Ovary (tissue), 9 donors: ENCODE measurements around the gene CTSK. TPM values are rescaled to one million over a fixed set of nuclear protein-coding genes. Genes with fewer than 3 reads are reported as not detected.

Experiments
- DNase-seq, 5 donors: peaks; one replicate each; pipeline ENCODE4 v3.0.0-alpha.2; 2019 to 2020
- H3K27ac ChIP-seq, 2 donors: fragments of 200-600 bp; one replicate each; pipeline versions ENCODE4 v1.5.1 to v1.8.0; 2019 to 2022
- H3K27me3 ChIP-seq: fragments of 200-600 bp; one replicate; pipeline ENCODE4 v1.8.0; 2022
- H3K36me3 ChIP-seq: fragments of 200-600 bp; sonication (generic); one replicate; pipeline ENCODE4 v1.5.1; 2019
- H3K4me1 ChIP-seq: one replicate; pipeline ENCODE4 v1.8.1; 2013; ENCODE audit warnings: mild to moderate bottlenecking, moderate library complexity; ENCODE audit not compliant: insufficient read depth
- H3K4me3 ChIP-seq: fragments of 200-600 bp; sonication (generic); one replicate; pipeline ENCODE4 v1.5.1; 2017
- H3K9me3 ChIP-seq, 2 donors: fragments of 200-600 bp in 1 of 2; sonication (generic) in 1 of 2; one replicate each; pipeline versions ENCODE4 v1.5.1 to v1.8.1; 2013 to 2019; ENCODE audit warnings: mild to moderate bottlenecking in 1 of 2, moderate library complexity in 1 of 2
- EP300 ChIP-seq: sonication (generic); formaldehyde crosslinking; IDR thresholded peaks from one replicate; pipeline ENCODE4 v1.6.1; 2017; ENCODE audit warnings: antibody characterized with exemption
- POLR2A ChIP-seq: fragments of 450-650 bp; IDR thresholded peaks from one replicate; pipeline ENCODE4 v1.6.1; 2017; ENCODE audit warnings: antibody characterized with exemption, mild to moderate bottlenecking, moderate library complexity
- WGBS, 3 donors: extraction: QIAGEN DNeasy Blood & Tissue Kit in 1 of 3; methylation state at CpG; one replicate each; pipeline versions ENCODE4 v1.1.5 to v1.1.7; 2013 to 2017; 5-methylcytosine and 5-hydroxymethylcytosine counted together
- intact Hi-C, 4 donors: fragments of 100-400 bp; cut with DNase I; formaldehyde crosslinking; loops; one replicate each; pipeline versions ENCODE4 v1.11.0 to v1.15.1; 2022 to 2023
- polyA plus RNA-seq, 2 donors: library from polyadenylated mRNA; stranded (reverse); fragments of 200-250 nt in 1 of 2; fragments of 350-450 nt in 1 of 2; fragmentation: Illumina TruSeq in 1 of 2; extraction: RNeasy Lipid Tissue Mini Kit (QIAGEN cat#74804) in 1 of 2; gene quantifications; one replicate each; pipeline ENCODE4 v1.2.3, GENCODE V29; 2013 to 2014
- total RNA-seq, 7 donors: library from RNA; depleted of rRNA in 2 of 7; stranded (reverse); fragments of >200 nt in 2 of 7; fragmentation: NEBNext Ultra II Directional in 3 of 7; extraction: Animal tissue kit (Norgen Biotek cat#: 25700) in 3 of 7; gene quantifications; one replicate each; pipeline versions ENCODE4 v1.1.0 to v1.2.4, GENCODE V29; 2016 to 2023
- TF ChIP-seq, protein P1 (sequence below), 3 donors: fragments of 450-650 bp in 2 of 3; fragments of 200-600 bp in 1 of 3; IDR thresholded peaks; one replicate each; pipeline versions ENCODE4 v1.5.1 to v1.8.0; 2016 to 2022; ENCODE audit warnings: antibody characterized with exemption in 3 of 3, mild to moderate bottlenecking in 1 of 3
- donor health status: DM: no; HTN: no; CAD: no; lungs with moderate emphysema.
- donor health status: DM: no; HTN: no; CAD: no.
- donor health status: Bipolar disorder and iron deficiency.
- donor health status: DM: yes; HTN: yes; CAD: no.
- donor health status: DM: no; HTN: no; CAD: no.
- donor health status: DM: yes; HTN: yes; CAD: no.

Gene CTSK
- total and polyA plus RNA-seq, 9 donors, result 35.6 to 254 (median 80.3) TPM

- H3K4me3 ChIP-seq, result no peak overlapping the region
- TF ChIP-seq POLR2A, result no peak
- TF ChIP-seq EP300, result no peak
- TF ChIP-seq, protein P1, sequence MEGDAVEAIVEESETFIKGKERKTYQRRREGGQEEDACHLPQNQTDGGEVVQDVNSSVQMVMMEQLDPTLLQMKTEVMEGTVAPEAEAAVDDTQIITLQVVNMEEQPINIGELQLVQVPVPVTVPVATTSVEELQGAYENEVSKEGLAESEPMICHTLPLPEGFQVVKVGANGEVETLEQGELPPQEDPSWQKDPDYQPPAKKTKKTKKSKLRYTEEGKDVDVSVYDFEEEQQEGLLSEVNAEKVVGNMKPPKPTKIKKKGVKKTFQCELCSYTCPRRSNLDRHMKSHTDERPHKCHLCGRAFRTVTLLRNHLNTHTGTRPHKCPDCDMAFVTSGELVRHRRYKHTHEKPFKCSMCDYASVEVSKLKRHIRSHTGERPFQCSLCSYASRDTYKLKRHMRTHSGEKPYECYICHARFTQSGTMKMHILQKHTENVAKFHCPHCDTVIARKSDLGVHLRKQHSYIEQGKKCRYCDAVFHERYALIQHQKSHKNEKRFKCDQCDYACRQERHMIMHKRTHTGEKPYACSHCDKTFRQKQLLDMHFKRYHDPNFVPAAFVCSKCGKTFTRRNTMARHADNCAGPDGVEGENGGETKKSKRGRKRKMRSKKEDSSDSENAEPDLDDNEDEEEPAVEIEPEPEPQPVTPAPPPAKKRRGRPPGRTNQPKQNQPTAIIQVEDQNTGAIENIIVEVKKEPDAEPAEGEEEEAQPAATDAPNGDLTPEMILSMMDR (IDR thresholded peaks at IDR 0.05), result no peak
- DNase-seq, result no peak
- H3K9me3 ChIP-seq, result no peaks in the 10 kb centered on the region
- H3K4me1 ChIP-seq, result peaks cover 1% of the 10 kb centered on the region
- intact Hi-C loops, result no loop called here
- H3K27ac ChIP-seq, result no peak overlapping the region
- no peaks in the 10 kb centered on the region for H3K36me3 ChIP-seq
- H3K27me3 ChIP-seq, result no peaks in the 10 kb centered on the region
- 96 to 100% (median 97%) methylated on average over 1 of the region's 1 CpG for WGBS, 3 donors
These were observed 24.5 kb upstream of the CTSK start for GRCh38 chr1:150832597-150832996.

GRCh38 chr1:150829751-150830150 is 21.7 kb upstream of the CTSK start:
- H3K4me1 ChIP-seq, result no peaks in the 10 kb centered on the region
- WGBS, 3 donors, result 88 to 90% (median 89%) methylated on average over 7 of the region's 7 CpGs
- H3K36me3 ChIP-seq, result no peaks in the 10 kb centered on the region
- no peaks in the 10 kb centered on the region for H3K9me3 ChIP-seq
- no peaks in the 10 kb centered on the region for H3K27me3 ChIP-seq
- H3K4me3 ChIP-seq, result no peak overlapping the region
- TF ChIP-seq EP300, result no peak
- H3K27ac ChIP-seq, result no peak overlapping the region
- intact Hi-C loops, result no loop called here
- no peak for DNase-seq

DNA sequence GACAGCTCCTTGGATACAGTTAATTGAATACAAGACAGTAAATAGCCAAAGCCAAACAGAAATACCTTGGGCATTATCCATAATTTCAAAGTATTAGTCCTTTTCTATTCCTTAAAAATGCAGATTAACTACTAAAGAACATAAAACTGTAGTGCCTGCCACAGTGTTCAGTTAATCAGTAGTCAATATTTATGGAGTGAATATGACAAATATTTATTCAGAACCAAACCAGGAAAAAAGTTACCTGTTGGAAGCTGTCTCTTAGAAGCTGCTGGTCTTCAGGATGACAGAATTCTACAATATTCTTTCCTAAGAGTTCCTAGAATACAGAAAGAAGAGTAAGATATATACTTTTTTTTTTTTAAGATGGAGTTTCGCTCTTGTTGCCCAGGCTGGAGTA is 18.2 kb upstream of the CTSK start:
- no peak overlapping the region for H3K4me3 ChIP-seq
- no peak overlapping the region for H3K27ac ChIP-seq
- DNase-seq, result no peak
- TF ChIP-seq, protein P1 (IDR thresholded peaks at IDR 0.05), result no peak
- TF ChIP-seq EP300 (no peak), POLR2A (no peak)
- intact Hi-C loops, result no loop called here
- H3K27me3 ChIP-seq, result no peaks in the 10 kb centered on the region
- no peaks in the 10 kb centered on the region for H3K4me1 ChIP-seq
- WGBS, 3 donors, result 100% methylated on average over 1 of the region's 1 CpG
- no peaks in the 10 kb centered on the region for H3K9me3 ChIP-seq
- H3K36me3 ChIP-seq, result no peaks in the 10 kb centered on the region

DNA sequence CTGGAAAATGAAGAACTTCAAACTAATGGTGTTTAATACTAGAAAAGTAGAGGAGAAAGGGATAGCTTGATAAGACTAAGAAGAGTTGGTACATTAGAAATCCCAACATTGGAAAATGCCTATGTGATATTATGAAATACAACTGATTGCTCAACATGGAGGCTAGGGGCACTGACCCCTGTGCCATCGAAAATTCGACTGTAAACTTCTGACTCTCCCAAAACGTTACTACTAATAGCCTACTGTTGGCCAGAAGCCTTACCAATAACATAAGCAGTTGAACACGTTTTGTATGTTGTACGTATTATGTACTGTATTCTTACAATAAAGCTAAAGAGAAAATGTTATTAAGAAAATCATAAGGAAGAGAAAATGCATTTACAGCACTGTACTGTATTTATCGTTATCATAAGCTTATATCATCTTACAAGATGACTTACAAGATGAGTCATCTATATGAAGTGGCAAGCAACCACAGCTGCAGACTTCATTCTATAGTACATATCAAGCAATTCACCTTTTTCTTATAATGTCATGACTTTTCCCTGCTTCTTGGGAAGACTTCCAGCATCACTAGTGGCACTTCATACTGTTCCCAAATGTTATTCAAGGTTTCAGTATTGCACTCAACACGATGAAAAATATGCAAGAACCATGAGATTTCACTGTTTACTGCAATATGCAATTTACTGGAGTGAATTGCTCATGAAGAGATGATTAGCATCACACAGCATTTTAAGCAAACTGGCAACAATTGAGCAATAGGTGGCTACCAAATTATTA is 12.9 kb upstream of the CTSK start:
- Histone ChIP-seq H3K9me3 (no peaks in the 10 kb centered on the region), H3K27ac (no peak overlapping the region), H3K4me1 (no peaks in the 10 kb centered on the region), H3K27me3 (no peaks in the 10 kb centered on the region), H3K4me3 (no peak overlapping the region), H3K36me3 (no peaks in the 10 kb centered on the region)
- intact Hi-C loops, result no loop called here
- WGBS, 3 donors, result 79 to 84% (median 82%) methylated on average over 7 of the region's 7 CpGs
- TF ChIP-seq, protein P1 (IDR thresholded peaks at IDR 0.05), result no peak
- TF ChIP-seq EP300, result no peak
- TF ChIP-seq POLR2A, result no peak
- DNase-seq, result no peak

- Histone ChIP-seq H3K4me1 (no peaks in the 10 kb centered on the region), H3K27ac (no peak overlapping the region), H3K27me3 (no peaks in the 10 kb centered on the region), H3K4me3 (no peak overlapping the region), H3K9me3 (no peaks in the 10 kb centered on the region), H3K36me3 (no peaks in the 10 kb centered on the region)
- 75 to 86% (median 84%) methylated on average over 4 of the region's 4 CpGs for WGBS, 3 donors
- no peak for DNase-seq
- TF ChIP-seq EP300 (no peak), POLR2A (no peak)
- TF ChIP-seq, protein P1 (IDR thresholded peaks at IDR 0.05), result no peak
- intact Hi-C loops, result loop anchor here in 1 of 4 donors (10.0 kb wide), 1 partner anchor 261 kb away; no protein-coding TSS in a partner anchor
These were observed 7.8 kb upstream of the CTSK start for GRCh38 chr1:150815871-150816270.
